HuH-7 (cell line): ENCODE measurements around the gene FMN2.

Experiments
- DNase-seq: peaks from one replicate; pipeline ENCODE4 v3.0.0; 2011; ENCODE audit warnings: low spot score

FMN2 gene

GRCh38 chr1:240091614-240092300 lies at the start of gene FMN2:
Gene FMN2, plus strand, starts transcription at chr1:240091883. Its CDS starts 227 bp downstream, at chr1:240092110.
- DNase-seq: no peak

GRCh38 chr1:240044620-240045019 lies 47.1 kb upstream of the FMN2 start:
- DNase-seq: no peak

- no peak for DNase-seq
Measured at GRCh38 chr1:240046000-240046399, 45.7 kb upstream of the FMN2 start.

- no peak for DNase-seq
Measured at GRCh38 chr1:240054109-240054701, 37.5 kb upstream of the FMN2 start.

GRCh38 chr1:240055936-240056335 lies 35.7 kb upstream of the FMN2 start:
- no peak for DNase-seq

- no peak for DNase-seq
Measured at GRCh38 chr1:240056350-240056749, 35.3 kb upstream of the FMN2 start.

GRCh38 chr1:240058049-240058448 lies 33.6 kb upstream of the FMN2 start:
- DNase-seq: no peak

GRCh38 chr1:240068961-240069360 lies 22.7 kb upstream of the FMN2 start:
- DNase-seq: no peak

- DNase-seq: no peak
Measured at GRCh38 chr1:240070188-240070587, 21.5 kb upstream of the FMN2 start.

- no peak for DNase-seq
Measured at GRCh38 chr1:240073097-240073496, 18.6 kb upstream of the FMN2 start.

GRCh38 chr1:240074422-240074821 lies 17.3 kb upstream of the FMN2 start:
- DNase-seq: no peak

GRCh38 chr1:240074908-240075307 lies 16.8 kb upstream of the FMN2 start:
- no peak for DNase-seq

GRCh38 chr1:240084337-240084736 lies 7.3 kb upstream of the FMN2 start:
- DNase-seq: no peak

GRCh38 chr1:240084749-240085148 lies 6.9 kb upstream of the FMN2 start:
- DNase-seq: no peak

GRCh38 chr1:240086726-240087125 lies 5.0 kb upstream of the FMN2 start:
- DNase-seq: no peak

GRCh38 chr1:240090014-240090413 lies 1.7 kb upstream of the FMN2 start:
- DNase-seq: no peak

GRCh38 chr1:240090957-240091600 lies 604 bp upstream of the FMN2 start:
- DNase-seq: no peak

GRCh38 chr1:240092301-240093119 lies 827 bp downstream of the FMN2 start:
- DNase-seq: no peak

GRCh38 chr1:240093120-240093961 lies 1.7 kb downstream of the FMN2 start:
- DNase-seq: no peak

- DNase-seq: no peak
Measured at GRCh38 chr1:240094041-240094722, 2.5 kb downstream of the FMN2 start.

- no peak for DNase-seq
Measured at GRCh38 chr1:240096974-240097373, 5.3 kb downstream of the FMN2 start.
